ENCODE results near the gene H1-8.
A peak's percentile ranks its signal among the peaks of the same experiment; 100 is the strongest.

The H1-8 gene

DNA sequence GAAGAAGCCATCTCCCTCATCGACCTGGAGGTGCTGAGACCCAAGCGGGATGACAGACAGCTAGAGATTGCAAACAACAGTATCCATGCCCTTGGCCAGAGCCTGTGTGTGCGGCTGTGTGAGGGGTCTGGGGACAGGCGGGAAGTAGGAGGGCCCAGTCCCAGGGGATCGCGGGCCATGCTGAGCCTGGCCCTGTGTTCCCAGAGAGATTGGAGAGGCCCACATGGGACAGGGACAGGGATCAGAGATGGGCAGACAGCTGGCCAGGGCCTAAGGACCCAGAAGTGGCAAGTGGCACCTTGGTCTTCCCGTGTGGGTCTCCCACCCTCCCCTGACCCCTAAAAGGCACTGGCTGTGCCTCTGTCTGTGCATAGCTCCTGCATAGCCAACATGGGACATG lies 25.5 kb upstream of the H1-8 start:
- Histone ChIP-seq H3K36me3 (ENCODE audit: insufficient read depth, insufficient read length, low read length) (peaks cover 71% of the 10 kb centered on the region), H3K4me1 (ENCODE audit: insufficient read depth, insufficient read length) (peaks cover 18% of the 10 kb centered on the region), H3K27me3 (ENCODE audit: insufficient read depth, insufficient read length) (no peaks in the 10 kb centered on the region), H3K9ac (ENCODE audit: insufficient read length, low read depth) (no peak overlapping the region), H3K4me3 (ENCODE audit: insufficient read length, low read depth) (no peak overlapping the region), H3K9me3 (ENCODE audit: insufficient read depth, low read length) (no peaks in the 10 kb centered on the region)
- no peak for TF ChIP-seq SUZ12 (IDR thresholded peaks at IDR 0.05; ENCODE audit: extremely low read depth, insufficient read depth, insufficient read length)
- TF ChIP-seq YY1 (IDR thresholded peaks at IDR 0.05; ENCODE audit: insufficient read depth, insufficient read length), result no peak
- TF ChIP-seq ZNF274 (IDR thresholded peaks at IDR 0.05; ENCODE audit: low read depth, low read length), result no peak
- DNase-seq (ENCODE audit: low read depth, low spot score), result no peak

GRCh38 chr3:129518038-129518561 lies 24.9 kb upstream of the H1-8 start:
- TF ChIP-seq ZNF274 (IDR thresholded peaks at IDR 0.05; ENCODE audit: low read depth, low read length), result no peak
- DNase-seq (ENCODE audit: low read depth, low spot score), result no peak
- no peak overlapping the region for H3K9ac ChIP-seq (ENCODE audit: insufficient read length, low read depth)
- peaks cover 18% of the 10 kb centered on the region for H3K4me1 ChIP-seq (ENCODE audit: insufficient read depth, insufficient read length)
- H3K4me3 ChIP-seq (ENCODE audit: insufficient read length, low read depth), result no peak overlapping the region
- H3K27me3 ChIP-seq (ENCODE audit: insufficient read depth, insufficient read length), result no peaks in the 10 kb centered on the region
- H3K9me3 ChIP-seq (ENCODE audit: insufficient read depth, low read length), result no peaks in the 10 kb centered on the region
- peaks cover 65% of the 10 kb centered on the region for H3K36me3 ChIP-seq (ENCODE audit: insufficient read depth, insufficient read length, low read length)

DNA sequence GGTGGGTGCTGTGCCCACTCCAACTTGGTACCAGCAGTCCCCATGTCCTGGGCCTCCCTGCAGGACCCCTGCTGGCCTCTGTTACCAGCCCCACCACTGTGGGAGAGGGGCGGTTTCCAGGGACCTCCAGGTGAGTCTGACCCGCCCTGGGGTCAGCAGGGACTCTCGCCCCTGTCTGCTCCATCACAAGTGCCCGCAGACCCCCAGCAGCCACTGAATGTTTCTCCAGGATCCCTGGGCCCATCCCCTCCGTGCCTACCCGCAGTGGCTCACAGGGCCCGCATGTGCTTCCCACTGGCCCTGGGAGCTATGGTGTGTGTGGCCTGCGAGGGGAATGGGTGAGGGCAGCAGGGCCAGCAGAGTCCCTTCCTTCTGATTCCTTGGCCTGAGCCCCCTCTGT lies 24.4 kb upstream of the H1-8 start:
- no peak for DNase-seq (ENCODE audit: low read depth, low spot score)
- Histone ChIP-seq H3K9ac (ENCODE audit: insufficient read length, low read depth) (no peak overlapping the region), H3K9me3 (ENCODE audit: insufficient read depth, low read length) (no peaks in the 10 kb centered on the region), H3K4me3 (ENCODE audit: insufficient read length, low read depth) (no peak overlapping the region), H3K27me3 (ENCODE audit: insufficient read depth, insufficient read length) (no peaks in the 10 kb centered on the region), H3K36me3 (ENCODE audit: insufficient read depth, insufficient read length, low read length) (peaks cover 61% of the 10 kb centered on the region), H3K4me1 (ENCODE audit: insufficient read depth, insufficient read length) (peaks cover 18% of the 10 kb centered on the region)
- TF ChIP-seq ZNF274 (IDR thresholded peaks at IDR 0.05; ENCODE audit: low read depth, low read length), result no peak
- TF ChIP-seq YY1 (IDR thresholded peaks at IDR 0.05; ENCODE audit: insufficient read depth, insufficient read length), result no peak
- no peak for TF ChIP-seq SUZ12 (IDR thresholded peaks at IDR 0.05; ENCODE audit: extremely low read depth, insufficient read depth, insufficient read length)

DNA sequence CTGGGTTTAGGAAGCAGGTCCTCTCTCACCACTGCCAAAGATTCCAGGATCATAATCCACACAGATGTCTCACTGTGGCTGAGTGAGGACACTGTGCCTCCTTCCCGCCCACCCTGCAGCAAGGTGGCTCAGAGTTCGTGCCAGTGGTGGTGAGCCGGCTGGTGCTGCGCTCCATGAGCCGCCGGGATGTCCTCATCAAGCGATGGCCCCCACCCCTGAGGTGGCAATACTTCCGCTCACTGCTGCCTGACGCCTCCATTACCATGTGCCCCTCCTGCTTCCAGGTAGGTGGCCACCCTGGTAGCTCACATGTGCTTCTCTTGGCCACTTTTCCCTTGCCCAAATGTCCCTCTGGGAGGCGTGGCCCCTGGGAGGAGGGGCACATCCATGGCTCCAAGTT lies 23.5 kb upstream of the H1-8 start:
- peaks cover 18% of the 10 kb centered on the region for H3K4me1 ChIP-seq (ENCODE audit: insufficient read depth, insufficient read length)
- H3K9me3 ChIP-seq (ENCODE audit: insufficient read depth, low read length), result no peaks in the 10 kb centered on the region
- peaks cover 52% of the 10 kb centered on the region for H3K36me3 ChIP-seq (ENCODE audit: insufficient read depth, insufficient read length, low read length)
- no peak for DNase-seq (ENCODE audit: low read depth, low spot score)
- H3K4me3 ChIP-seq (ENCODE audit: insufficient read length, low read depth), result no peak overlapping the region
- no peak overlapping the region for H3K9ac ChIP-seq (ENCODE audit: insufficient read length, low read depth)
- no peak for TF ChIP-seq YY1 (IDR thresholded peaks at IDR 0.05; ENCODE audit: insufficient read depth, insufficient read length)
- TF ChIP-seq ZNF274 (IDR thresholded peaks at IDR 0.05; ENCODE audit: low read depth, low read length), result no peak
- TF ChIP-seq SUZ12 (IDR thresholded peaks at IDR 0.05; ENCODE audit: extremely low read depth, insufficient read depth, insufficient read length), result no peak
- no peaks in the 10 kb centered on the region for H3K27me3 ChIP-seq (ENCODE audit: insufficient read depth, insufficient read length)

DNA sequence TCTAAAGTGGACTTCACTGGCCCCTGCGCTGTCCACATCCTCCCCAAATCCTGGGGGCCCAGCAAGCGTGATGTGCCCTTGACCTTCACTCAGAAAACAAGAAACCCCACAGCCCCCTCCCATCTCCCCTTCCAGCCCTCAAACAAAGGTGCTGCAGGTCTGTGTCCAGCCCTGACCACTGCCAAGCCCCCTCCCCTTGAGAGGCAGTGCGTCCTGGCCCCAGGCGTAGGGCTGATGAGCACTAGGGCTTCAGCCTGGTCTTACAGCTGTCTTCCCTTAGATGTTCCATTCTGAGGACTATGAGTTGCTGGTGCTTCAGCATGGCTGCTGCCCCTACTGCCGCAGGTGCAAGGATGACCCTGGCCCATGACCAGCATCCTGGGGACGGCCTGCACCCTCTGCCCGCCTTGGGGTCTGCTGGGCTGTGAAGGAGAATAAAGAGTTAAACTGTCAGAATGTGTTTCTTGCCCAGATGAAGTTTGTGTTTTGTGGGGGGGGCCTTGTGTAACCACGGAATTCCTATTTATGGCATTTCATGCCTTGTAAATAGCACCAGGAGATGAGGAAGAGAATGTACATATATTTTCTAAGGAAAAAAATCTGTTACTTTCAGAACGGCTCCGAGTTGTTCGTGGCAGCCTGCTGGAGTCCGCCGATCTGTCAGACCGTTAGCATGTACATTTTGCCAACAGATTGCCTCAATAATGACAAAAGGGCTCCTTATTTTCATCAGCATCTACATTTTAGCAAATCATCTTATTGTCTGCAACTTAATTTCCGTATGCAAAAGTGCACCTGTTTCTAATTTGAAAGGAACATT lies 22.9 kb upstream of the H1-8 start:
- DNase-seq (ENCODE audit: low read depth, low spot score), result no peak
- H3K9me3 ChIP-seq (ENCODE audit: insufficient read depth, low read length), result no peaks in the 10 kb centered on the region
- H3K4me1 ChIP-seq (ENCODE audit: insufficient read depth, insufficient read length), result peaks cover 18% of the 10 kb centered on the region
- H3K4me3 ChIP-seq (ENCODE audit: insufficient read length, low read depth), result no peak overlapping the region
- TF ChIP-seq YY1 (IDR thresholded peaks at IDR 0.05; ENCODE audit: insufficient read depth, insufficient read length) (no peak), SUZ12 (IDR thresholded peaks at IDR 0.05; ENCODE audit: extremely low read depth, insufficient read depth, insufficient read length) (no peak), ZNF274 (IDR thresholded peaks at IDR 0.05; ENCODE audit: low read depth, low read length) (no peak)
- peaks cover 47% of the 10 kb centered on the region for H3K36me3 ChIP-seq (ENCODE audit: insufficient read depth, insufficient read length, low read length)
- peak overlapping the region; percentile 26 for H3K9ac ChIP-seq (ENCODE audit: insufficient read length, low read depth)
- H3K27me3 ChIP-seq (ENCODE audit: insufficient read depth, insufficient read length), result no peaks in the 10 kb centered on the region

DNA sequence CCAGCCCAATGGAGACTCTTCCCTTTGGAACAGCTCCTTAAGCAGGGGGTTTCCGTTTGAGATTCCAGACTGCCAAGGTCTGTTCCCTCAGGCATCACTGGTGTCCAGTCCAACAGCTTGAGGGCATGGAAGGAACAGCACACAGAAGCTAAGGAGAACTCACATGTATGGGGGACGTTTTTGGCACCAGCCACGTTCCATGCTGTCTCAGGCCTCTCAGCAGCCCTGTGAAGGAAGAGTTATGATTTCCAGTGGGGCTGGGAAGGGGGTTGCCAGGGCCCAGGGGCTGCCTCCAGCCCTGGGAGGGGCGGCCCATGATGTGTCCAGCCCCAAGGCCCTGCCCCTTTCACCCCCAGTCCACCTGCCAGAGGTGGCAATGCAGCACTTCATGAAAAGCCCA lies 22.0 kb upstream of the H1-8 start:
- H3K4me1 ChIP-seq (ENCODE audit: insufficient read depth, insufficient read length), result peaks cover 18% of the 10 kb centered on the region
- TF ChIP-seq ZNF274 (IDR thresholded peaks at IDR 0.05; ENCODE audit: low read depth, low read length) (no peak), YY1 (IDR thresholded peaks at IDR 0.05; ENCODE audit: insufficient read depth, insufficient read length) (no peak), SUZ12 (IDR thresholded peaks at IDR 0.05; ENCODE audit: extremely low read depth, insufficient read depth, insufficient read length) (no peak)
- H3K9me3 ChIP-seq (ENCODE audit: insufficient read depth, low read length), result no peaks in the 10 kb centered on the region
- no peak overlapping the region for H3K4me3 ChIP-seq (ENCODE audit: insufficient read length, low read depth)
- H3K9ac ChIP-seq (ENCODE audit: insufficient read length, low read depth), result no peak overlapping the region
- no peaks in the 10 kb centered on the region for H3K27me3 ChIP-seq (ENCODE audit: insufficient read depth, insufficient read length)
- no peak for DNase-seq (ENCODE audit: low read depth, low spot score)
- H3K36me3 ChIP-seq (ENCODE audit: insufficient read depth, insufficient read length, low read length), result peaks cover 44% of the 10 kb centered on the region

DNA sequence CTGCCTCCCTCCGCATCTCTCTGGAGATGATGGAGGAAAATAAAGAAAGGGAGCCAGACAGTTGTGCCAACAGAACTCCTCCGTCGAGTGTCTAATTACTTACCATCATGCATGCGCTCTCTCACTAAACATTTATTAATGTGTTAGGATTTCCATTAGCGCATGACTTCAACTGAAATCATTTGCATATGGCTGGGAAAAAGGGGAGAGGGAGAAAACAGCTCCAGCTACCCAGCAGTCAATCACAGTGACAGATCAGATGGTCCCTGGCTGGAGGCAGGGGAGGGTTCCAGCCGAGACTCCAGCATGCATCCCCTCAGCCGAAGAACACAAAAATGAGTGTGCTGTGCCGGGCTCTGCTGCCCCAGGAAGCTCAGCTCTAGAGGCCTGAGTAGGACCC lies 21.4 kb upstream of the H1-8 start:
- H3K4me3 ChIP-seq (ENCODE audit: insufficient read length, low read depth), result no peak overlapping the region
- H3K9ac ChIP-seq (ENCODE audit: insufficient read length, low read depth), result no peak overlapping the region
- no peaks in the 10 kb centered on the region for H3K27me3 ChIP-seq (ENCODE audit: insufficient read depth, insufficient read length)
- no peak for DNase-seq (ENCODE audit: low read depth, low spot score)
- H3K36me3 ChIP-seq (ENCODE audit: insufficient read depth, insufficient read length, low read length), result peaks cover 38% of the 10 kb centered on the region
- TF ChIP-seq SUZ12 (IDR thresholded peaks at IDR 0.05; ENCODE audit: extremely low read depth, insufficient read depth, insufficient read length) (no peak), YY1 (IDR thresholded peaks at IDR 0.05; ENCODE audit: insufficient read depth, insufficient read length) (no peak), ZNF274 (IDR thresholded peaks at IDR 0.05; ENCODE audit: low read depth, low read length) (no peak)
- H3K4me1 ChIP-seq (ENCODE audit: insufficient read depth, insufficient read length), result peaks cover 23% of the 10 kb centered on the region
- H3K9me3 ChIP-seq (ENCODE audit: insufficient read depth, low read length), result no peaks in the 10 kb centered on the region

Measured in NT2/D1 (cell line).